ENCODE measurements around the gene ASPDH. TPM values are rescaled to one million over a fixed set of nuclear protein-coding genes. Genes with fewer than 3 reads are reported as not detected.
"Not testable (repeated sequence)": the region's sequence is repeated elsewhere in the genome, so short reads cannot be mapped to it uniquely, and the experiment has no call there.

The ASPDH gene
- total RNA-seq, 1 donor from 2014 or later, result not detected

- no peak for ATAC-seq (ENCODE audit: poor library complexity)
- intact Hi-C loops (cut with DNase I), result no loop called here
- no peak for DNase-seq
Measured at GRCh38 chr19:50549059-50549926, 35.6 kb upstream of the ASPDH start.

- intact Hi-C loops (cut with DNase I), result no loop called here
- ATAC-seq (ENCODE audit: poor library complexity) (no peak), DNase-seq (no peak)
Measured at GRCh38 chr19:50548191-50549058, 34.7 kb upstream of the ASPDH start.

GRCh38 chr19:50547385-50548190, 33.9 kb upstream of the ASPDH start:
- DNase-seq, result no peak
- peak; percentile 25 for ATAC-seq (ENCODE audit: poor library complexity)
- intact Hi-C loops (cut with DNase I), result no loop called here

- no peak for ATAC-seq (ENCODE audit: poor library complexity)
- DNase-seq, result no peak
- intact Hi-C loops (cut with DNase I), result no loop called here
Measured at GRCh38 chr19:50546527-50547221, 33.0 kb upstream of the ASPDH start.

GRCh38 chr19:50542943-50543342, 29.2 kb upstream of the ASPDH start:
- intact Hi-C loops (cut with DNase I), result no loop called here
- DNase-seq, result no peak

DNA sequence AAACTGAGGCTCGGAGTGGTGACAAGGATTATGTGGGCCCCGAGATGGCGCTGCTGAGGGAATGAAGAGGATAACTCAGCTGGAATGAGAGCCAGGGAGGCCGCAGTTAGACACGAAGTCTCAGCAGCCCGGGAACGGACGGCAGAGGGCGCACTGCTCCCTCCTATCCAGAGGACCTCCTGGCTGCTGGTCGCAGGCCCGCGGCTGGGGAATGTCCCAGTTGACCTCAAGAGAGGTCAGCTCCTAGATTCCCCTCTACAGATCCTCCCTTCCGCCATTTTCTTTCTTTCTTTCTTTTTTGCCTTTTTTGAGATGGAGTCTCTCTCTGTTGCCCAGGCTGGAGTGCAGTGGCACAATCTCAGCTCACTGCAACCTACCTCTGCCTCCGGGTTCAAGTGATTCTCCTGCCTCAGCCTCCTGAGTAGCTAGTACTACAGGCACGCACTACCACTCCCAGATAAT, 24.1 kb upstream of the ASPDH start:
- intact Hi-C loops (cut with DNase I), result loop anchor here (2.0 kb wide), 1 partner anchor 245 kb away; no protein-coding TSS in a partner anchor
- peak; percentile 91 for ATAC-seq (ENCODE audit: poor library complexity)
- peak; percentile 90 for DNase-seq

More at GRCh38 chr19:50542943-50543342, 29.2 kb upstream of the ASPDH start:
- no peak for ATAC-seq (ENCODE audit: poor library complexity)

- intact Hi-C loops (cut with DNase I), result loop anchor here (2.0 kb wide), 1 partner anchor 246 kb away; no protein-coding TSS in a partner anchor
- DNase-seq (no peak), ATAC-seq (ENCODE audit: poor library complexity) (no peak)
Measured at GRCh38 chr19:50537306-50537685, 23.6 kb upstream of the ASPDH start.

DNA sequence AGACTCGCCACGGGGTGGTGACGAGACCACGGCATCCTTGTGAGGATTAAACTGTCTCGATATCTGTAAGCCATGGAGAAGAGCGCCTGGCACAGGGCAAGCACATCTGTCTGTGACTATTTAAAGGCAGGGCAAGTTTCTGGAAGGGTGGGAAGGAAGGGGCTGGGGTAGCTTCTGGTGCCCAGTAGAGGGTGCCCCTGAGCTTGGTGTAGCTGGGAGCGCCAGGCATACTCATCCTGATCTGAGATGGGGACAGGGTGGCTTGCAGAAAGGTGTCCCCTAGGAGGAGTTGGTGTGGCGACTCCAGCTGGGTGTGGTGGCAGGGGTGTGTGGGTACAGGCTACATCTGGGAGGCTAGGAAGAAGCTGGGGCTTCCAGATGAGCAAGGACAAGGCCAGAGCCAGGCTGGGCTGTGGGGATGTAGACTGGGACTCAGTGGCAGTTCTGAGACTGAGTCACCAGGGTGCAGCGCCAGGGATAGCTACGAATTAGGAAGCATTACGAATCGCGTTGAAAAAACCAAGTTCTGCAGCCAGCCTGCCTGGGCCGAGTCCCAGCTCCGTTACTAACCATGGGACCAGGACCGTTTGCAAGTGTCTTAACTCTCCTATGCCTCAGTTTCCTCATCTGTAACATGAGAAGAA, 23.1 kb upstream of the ASPDH start:
- intact Hi-C loops (cut with DNase I), result loop anchor here (2.0 kb wide), 1 partner anchor 246 kb away; no protein-coding TSS in a partner anchor
- ATAC-seq (ENCODE audit: poor library complexity) (no peak), DNase-seq (no peak)

DNA sequence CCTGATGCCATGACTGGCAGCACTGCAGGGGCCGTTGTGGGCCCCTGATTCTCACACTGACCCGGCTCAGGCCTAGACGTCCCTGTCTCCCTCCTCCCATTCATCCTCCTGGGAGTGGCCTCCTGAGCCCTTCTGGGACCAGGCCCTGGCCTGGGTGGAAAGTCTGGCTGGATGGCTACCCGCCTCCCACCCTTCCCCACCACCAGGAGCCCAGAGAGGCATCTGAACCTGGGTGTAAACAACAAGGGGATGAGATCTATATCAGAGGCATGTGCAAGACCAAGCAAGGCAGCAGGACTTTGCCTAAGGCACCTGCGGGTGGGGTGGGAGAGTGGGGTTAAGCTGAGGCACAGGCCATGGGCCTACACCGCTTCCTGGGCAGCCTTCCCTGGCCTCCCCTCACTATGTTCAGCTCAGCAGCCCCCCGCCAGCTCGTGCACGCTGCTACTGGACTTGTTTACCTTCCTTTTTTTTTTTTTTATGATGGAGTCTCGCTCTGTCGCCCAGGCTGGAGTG, 22.0 kb upstream of the ASPDH start:
- intact Hi-C loops (cut with DNase I), result loop anchor here (2.0 kb wide), 1 partner anchor 247 kb away; no protein-coding TSS in a partner anchor
- no peak for DNase-seq
- no peak for ATAC-seq (ENCODE audit: poor library complexity)

DNA sequence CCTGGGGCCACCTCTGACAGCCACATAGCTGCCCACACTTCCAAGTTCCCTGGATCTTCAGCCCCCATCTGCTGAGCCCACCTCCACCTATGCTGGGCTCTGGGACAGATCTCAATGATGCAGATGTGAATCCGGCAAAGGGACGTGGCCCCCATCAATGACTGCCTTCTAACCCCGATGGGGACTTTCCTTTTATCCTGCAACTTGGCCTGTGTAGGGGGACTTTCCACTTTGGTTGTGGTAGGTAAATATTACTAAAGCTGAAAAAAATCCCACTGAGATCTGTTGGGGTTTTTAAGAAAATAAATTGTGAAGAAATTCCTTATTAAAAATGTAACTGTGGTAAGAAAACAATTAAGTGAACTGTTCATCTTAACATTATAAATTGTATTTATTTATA, 20.8 kb upstream of the ASPDH start:
- DNase-seq (no peak), ATAC-seq (ENCODE audit: poor library complexity) (no peak)
- intact Hi-C loops (cut with DNase I), result no loop called here

- intact Hi-C loops (cut with DNase I), result no loop called here
- ATAC-seq (ENCODE audit: poor library complexity) (no peak), DNase-seq (no peak)
Measured at GRCh38 chr19:50532952-50533351, 19.2 kb upstream of the ASPDH start.

- DNase-seq (no peak), ATAC-seq (ENCODE audit: poor library complexity) (no peak)
- intact Hi-C loops (cut with DNase I), result no loop called here
Measured at GRCh38 chr19:50531171-50531612, 17.5 kb upstream of the ASPDH start.

GRCh38 chr19:50528052-50528451, 14.3 kb upstream of the ASPDH start:
- intact Hi-C loops (cut with DNase I); ATAC-seq (ENCODE audit: poor library complexity); DNase-seq: not testable (repeated sequence)

GRCh38 chr19:50522881-50523280, 9.2 kb upstream of the ASPDH start:
- no peak for ATAC-seq (ENCODE audit: poor library complexity)
- intact Hi-C loops (cut with DNase I), result no loop called here
- DNase-seq, result peak; percentile 22

DNA sequence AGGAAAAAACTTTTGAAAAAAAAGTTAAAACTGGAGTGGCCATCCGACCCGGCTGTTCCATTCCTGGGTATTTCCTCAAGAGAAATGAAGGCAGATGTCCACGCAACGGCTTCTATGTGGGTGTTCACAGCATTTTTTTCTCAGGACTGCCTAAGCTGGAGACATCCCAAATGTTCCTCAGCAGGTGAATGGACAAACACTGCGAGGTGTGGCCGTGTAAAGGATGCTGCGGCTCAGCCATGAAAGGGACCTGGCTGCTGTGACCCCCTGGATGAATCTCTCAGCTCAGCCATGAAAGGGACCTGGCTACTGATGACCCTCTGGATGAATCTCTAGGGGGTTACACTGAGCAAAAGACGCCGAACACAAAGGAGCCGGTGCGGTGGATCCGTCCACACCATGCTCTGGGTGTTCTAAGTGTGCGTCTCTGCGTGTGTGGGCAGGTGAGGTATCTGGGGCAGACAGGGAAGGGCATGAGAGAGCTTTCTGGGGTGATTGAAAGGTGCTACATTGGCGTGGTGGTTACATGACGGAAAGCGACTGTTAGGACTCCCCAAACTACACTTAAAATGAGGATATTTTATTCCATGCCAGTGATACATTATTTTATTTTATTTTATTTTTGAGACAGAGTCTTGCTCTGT, 7.2 kb upstream of the ASPDH start:
- DNase-seq (no peak), ATAC-seq (ENCODE audit: poor library complexity) (no peak)
- intact Hi-C loops (cut with DNase I), result no loop called here

- DNase-seq (no peak), ATAC-seq (ENCODE audit: poor library complexity) (no peak)
- intact Hi-C loops (cut with DNase I), result no loop called here
Measured at GRCh38 chr19:50519006-50519575, 5.4 kb upstream of the ASPDH start.

Data from Right ventricle myocardium superior (tissue), 1 donor.